BJ (cell line): ENCODE measurements around the gene MASP2. TPM values are rescaled to one million over a fixed set of nuclear protein-coding genes. Genes with fewer than 3 reads are reported as not detected.

ENCODE experiments used
- CTCF ChIA-PET: fragments of 350-600 bp; formaldehyde crosslinking; extraction: SDS; loops from one replicate; lab custom pipeline; 2021; ENCODE audit warnings: antibody characterized with exemption, inconsistent platforms; lab: Yijun Ruan, JAX
- POLR2A ChIA-PET: fragments of 300-600 bp; sonication (Branson Sonifier 250); formaldehyde crosslinking; extraction: SDS; loops from one replicate; lab custom pipeline; 2021; ENCODE audit warnings: antibody characterized with exemption; lab: Charles Lee
- DNase-seq: peaks from one replicate; pipeline ENCODE4 v3.0.0-alpha.2; 2011; ENCODE audit warnings: low read depth
- H3K27me3 ChIP-seq: 2 replicates; pipeline ENCODE4 v1.6.0; 2011; ENCODE audit warnings: low read length; ENCODE audit not compliant: control insufficient read depth, insufficient read depth
- H3K36me3 ChIP-seq: 2 replicates; pipeline ENCODE4 v1.5.1; 2011; ENCODE audit warnings: low read length; ENCODE audit not compliant: control insufficient read depth, insufficient read depth
- H3K4me3 ChIP-seq: 2 replicates; pipeline ENCODE4 v1.5.1; 2011; ENCODE audit warnings: low read depth, mild to moderate bottlenecking, control low read depth, low read length
- polyA plus RNA-seq: library from polyadenylated mRNA; depleted of rRNA; stranded (reverse); fragments of >200 nt; gene quantifications from 2 replicates; pipeline ENCODE4 v1.2.3, GENCODE V29; 2011
- TF ChIP-seq, protein P1 (sequence below): IDR thresholded peaks from 2 replicates; pipeline ENCODE4 v1.5.1; 2011; ENCODE audit warnings: low read depth, mild to moderate bottlenecking, control low read depth, inconsistent platforms, low read length, moderate library complexity; ENCODE audit not compliant: insufficient read depth

Gene MASP2
- polyA plus RNA-seq, 1 experiment: not detected

- Histone ChIP-seq H3K4me3 (no peak overlapping the region), H3K27me3 (no peaks in the 10 kb centered on the region), H3K36me3 (peaks cover 9% of the 10 kb centered on the region)
- POLR2A ChIA-PET: no interaction called here
- no peak for DNase-seq
- TF ChIP-seq, protein P1, sequence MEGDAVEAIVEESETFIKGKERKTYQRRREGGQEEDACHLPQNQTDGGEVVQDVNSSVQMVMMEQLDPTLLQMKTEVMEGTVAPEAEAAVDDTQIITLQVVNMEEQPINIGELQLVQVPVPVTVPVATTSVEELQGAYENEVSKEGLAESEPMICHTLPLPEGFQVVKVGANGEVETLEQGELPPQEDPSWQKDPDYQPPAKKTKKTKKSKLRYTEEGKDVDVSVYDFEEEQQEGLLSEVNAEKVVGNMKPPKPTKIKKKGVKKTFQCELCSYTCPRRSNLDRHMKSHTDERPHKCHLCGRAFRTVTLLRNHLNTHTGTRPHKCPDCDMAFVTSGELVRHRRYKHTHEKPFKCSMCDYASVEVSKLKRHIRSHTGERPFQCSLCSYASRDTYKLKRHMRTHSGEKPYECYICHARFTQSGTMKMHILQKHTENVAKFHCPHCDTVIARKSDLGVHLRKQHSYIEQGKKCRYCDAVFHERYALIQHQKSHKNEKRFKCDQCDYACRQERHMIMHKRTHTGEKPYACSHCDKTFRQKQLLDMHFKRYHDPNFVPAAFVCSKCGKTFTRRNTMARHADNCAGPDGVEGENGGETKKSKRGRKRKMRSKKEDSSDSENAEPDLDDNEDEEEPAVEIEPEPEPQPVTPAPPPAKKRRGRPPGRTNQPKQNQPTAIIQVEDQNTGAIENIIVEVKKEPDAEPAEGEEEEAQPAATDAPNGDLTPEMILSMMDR: no peak
- CTCF ChIA-PET: interaction anchor here (1.7 kb wide), 1 partner anchor 12 kb away, joined by 5 read pairs; no protein-coding TSS in a partner anchor
Measured at GRCh38 chr1:11026052-11026451, 21.0 kb downstream of the MASP2 start.

DNA sequence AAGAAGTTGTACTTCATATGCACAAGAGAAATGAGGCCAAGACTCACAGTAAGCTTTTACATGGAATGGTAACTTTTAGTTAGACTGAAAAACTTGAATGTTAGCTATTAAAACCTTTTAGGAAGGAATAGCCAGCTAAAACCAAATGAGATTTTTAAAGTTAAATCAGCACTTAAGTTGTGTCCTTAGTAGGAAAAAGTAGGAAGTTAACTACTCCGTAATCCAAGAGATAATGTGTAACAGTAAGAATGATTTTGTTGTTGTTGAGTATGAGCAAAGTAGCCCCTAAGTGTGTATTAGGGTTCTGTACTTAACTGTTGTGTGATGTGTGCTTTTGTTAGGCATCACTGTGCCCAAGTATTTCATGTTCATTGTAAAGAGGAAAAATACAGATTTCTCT lies 21.4 kb downstream of the MASP2 start:
- peaks cover 9% of the 10 kb centered on the region for H3K36me3 ChIP-seq
- CTCF ChIA-PET: interaction anchor here (1.7 kb wide), 1 partner anchor 12 kb away, joined by 5 read pairs; no protein-coding TSS in a partner anchor
- no peak overlapping the region for H3K4me3 ChIP-seq
- POLR2A ChIA-PET: no interaction called here
- H3K27me3 ChIP-seq: no peaks in the 10 kb centered on the region
- TF ChIP-seq, protein P1: no peak
- DNase-seq: no peak

DNA sequence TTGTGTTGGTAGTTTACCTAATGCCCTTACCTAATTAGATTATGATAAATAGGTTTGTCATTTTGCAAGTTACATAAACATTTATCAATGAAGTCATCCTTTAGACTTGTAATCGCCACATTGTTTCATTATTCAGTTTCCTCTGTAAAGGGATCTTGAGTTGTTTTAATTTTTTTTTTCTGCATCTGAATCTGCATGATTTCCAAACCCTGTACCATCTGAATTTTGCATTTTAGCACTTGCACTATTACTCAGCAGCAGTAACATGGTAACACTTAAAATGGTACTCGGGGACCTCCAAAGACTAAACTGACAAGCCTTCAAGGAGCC lies 22.2 kb downstream of the MASP2 start:
- ChIA-PET CTCF (interaction anchor here (1.7 kb wide), 1 partner anchor 13 kb away, joined by 5 read pairs; no protein-coding TSS in a partner anchor), POLR2A (no interaction called here)
- Histone ChIP-seq H3K36me3 (peaks cover 12% of the 10 kb centered on the region), H3K4me3 (no peak overlapping the region), H3K27me3 (no peaks in the 10 kb centered on the region)
- TF ChIP-seq, protein P1: no peak
- no peak for DNase-seq

DNA sequence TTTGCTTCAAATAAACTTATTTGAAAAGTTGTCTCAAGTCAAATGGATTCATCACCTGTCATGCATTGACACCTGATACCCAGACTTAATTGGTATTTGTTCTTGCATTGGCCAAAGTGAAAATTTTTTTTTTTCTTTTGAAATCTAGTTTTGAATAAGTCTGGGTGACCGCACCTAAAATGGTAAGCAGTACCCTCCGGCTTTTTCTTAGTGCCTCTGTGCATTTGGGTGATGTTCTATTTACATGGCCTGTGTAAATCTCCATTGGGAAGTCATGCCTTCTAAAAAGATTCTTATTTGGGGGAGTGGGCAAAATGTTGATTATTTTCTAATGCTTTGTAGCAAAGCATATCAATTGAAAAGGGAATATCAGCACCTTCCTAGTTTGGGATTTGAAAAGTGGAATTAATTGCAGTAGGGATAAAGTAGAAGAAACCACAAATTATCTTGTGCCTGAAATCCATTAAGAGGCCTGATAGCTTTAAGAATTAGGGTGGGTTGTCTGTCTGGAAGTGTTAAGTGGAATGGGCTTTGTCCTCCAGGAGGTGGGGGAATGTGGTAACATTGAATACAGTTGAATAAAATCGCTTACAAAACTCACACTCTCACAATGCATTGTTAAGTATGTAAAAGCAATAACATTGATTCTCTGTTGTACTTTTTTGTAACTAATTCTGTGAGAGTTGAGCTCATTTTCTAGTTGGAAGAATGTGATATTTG lies 22.7 kb downstream of the MASP2 start:
- ChIA-PET CTCF (interaction anchor here (1.7 kb wide), 1 partner anchor 13 kb away, joined by 5 read pairs; no protein-coding TSS in a partner anchor), POLR2A (no interaction called here)
- H3K27me3 ChIP-seq: no peaks in the 10 kb centered on the region
- H3K4me3 ChIP-seq: no peak overlapping the region
- peaks cover 12% of the 10 kb centered on the region for H3K36me3 ChIP-seq
- TF ChIP-seq, protein P1: no peak
- DNase-seq: no peak

- peaks cover 14% of the 10 kb centered on the region for H3K36me3 ChIP-seq
- POLR2A ChIA-PET: no interaction called here
- DNase-seq: no peak
- no peaks in the 10 kb centered on the region for H3K27me3 ChIP-seq
- H3K4me3 ChIP-seq: no peak overlapping the region
- TF ChIP-seq, protein P1: no peak
- CTCF ChIA-PET: no interaction called here
Measured at GRCh38 chr1:11023201-11023600, 23.8 kb downstream of the MASP2 start.
